GM12873 (cell line): Measurements from ENCODE around the gene IRX4.

Experiments used
- TF ChIP-seq, protein P1 (sequence below): IDR thresholded peaks from 2 replicates; pipeline ENCODE4 v1.5.1; 2012; ENCODE audit warnings: low read depth, mild to moderate bottlenecking, moderate library complexity, low read length, control low read depth; ENCODE audit not compliant: insufficient read depth; ENCODE audit errors: missing control alignments

Gene IRX4

DNA sequence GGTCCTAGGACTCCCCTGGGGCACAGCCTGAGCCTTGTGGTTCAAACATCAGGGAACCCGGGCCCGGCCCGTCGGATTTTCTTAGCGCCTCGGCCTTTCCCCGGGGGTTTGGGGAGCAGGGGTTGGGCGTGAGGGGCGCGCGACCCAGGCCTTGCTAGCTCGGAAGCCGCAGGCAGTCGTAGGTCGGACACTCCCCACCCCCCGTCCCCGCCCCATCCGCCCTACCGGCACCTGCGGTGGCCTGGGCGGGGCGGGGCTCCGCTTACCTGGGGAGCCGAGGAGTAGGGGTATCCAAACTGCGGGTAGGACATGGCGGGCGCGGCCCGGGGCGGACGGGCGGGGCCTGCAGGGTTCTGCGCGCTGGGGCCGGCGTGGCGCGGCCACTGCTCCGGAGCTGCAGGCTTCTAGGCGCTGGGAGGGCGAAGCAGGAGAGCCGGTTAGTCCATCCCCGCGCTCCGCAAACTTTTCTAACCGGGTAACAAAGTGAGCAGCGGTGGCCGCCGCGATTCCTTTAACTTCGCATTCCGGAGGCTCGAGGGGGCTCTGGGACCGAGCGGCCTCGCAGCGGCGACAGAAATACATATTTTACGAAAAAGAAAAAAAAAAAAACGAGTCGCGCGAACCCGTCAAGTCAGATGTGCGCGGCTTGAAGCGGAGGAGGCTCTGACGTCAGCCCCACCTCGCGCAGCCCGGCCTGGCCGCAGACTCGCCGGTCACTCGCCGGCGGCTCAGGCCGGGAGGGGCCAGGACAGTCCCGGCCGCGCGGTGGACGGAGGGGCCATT, at the start of gene IRX4:
Gene IRX4, minus strand, starts transcription at position 589 of the 783 bp plus-strand sequence. Its CDS starts 278 bp downstream, at position 311.
- TF ChIP-seq, protein P1, sequence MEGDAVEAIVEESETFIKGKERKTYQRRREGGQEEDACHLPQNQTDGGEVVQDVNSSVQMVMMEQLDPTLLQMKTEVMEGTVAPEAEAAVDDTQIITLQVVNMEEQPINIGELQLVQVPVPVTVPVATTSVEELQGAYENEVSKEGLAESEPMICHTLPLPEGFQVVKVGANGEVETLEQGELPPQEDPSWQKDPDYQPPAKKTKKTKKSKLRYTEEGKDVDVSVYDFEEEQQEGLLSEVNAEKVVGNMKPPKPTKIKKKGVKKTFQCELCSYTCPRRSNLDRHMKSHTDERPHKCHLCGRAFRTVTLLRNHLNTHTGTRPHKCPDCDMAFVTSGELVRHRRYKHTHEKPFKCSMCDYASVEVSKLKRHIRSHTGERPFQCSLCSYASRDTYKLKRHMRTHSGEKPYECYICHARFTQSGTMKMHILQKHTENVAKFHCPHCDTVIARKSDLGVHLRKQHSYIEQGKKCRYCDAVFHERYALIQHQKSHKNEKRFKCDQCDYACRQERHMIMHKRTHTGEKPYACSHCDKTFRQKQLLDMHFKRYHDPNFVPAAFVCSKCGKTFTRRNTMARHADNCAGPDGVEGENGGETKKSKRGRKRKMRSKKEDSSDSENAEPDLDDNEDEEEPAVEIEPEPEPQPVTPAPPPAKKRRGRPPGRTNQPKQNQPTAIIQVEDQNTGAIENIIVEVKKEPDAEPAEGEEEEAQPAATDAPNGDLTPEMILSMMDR, result no peak

DNA sequence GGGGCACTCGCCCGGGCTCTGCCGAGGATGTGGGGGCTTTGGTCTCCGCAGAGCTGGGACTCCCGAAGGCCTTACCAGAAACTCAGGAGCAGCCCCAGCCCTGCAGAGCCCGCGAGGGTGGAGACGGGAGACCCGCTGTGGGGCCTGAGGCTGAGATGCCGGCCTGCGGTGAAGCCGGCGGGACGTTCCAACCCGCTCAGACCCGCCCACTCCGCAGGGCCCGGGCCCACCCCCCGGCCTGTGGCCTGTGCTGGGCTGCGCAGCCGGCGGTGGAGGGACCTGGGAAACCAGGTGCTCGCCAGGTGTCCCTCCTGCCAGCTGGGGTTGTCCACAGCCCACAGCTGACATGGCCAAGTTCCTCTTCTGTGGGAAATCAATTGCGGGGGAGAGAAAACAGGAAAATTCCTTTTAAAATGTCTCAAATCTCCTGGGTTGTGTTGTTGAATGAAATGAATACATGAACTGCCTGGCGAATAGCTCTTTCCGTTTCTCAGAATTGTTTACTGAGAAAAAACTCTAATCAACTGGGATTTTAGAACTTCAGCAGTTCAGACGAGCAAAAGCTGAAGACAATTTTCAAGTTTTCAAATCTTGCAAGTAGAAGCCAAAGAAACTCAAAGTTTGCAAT, 49.0 kb upstream of the IRX4 start:
- TF ChIP-seq, protein P1, result no peak

DNA sequence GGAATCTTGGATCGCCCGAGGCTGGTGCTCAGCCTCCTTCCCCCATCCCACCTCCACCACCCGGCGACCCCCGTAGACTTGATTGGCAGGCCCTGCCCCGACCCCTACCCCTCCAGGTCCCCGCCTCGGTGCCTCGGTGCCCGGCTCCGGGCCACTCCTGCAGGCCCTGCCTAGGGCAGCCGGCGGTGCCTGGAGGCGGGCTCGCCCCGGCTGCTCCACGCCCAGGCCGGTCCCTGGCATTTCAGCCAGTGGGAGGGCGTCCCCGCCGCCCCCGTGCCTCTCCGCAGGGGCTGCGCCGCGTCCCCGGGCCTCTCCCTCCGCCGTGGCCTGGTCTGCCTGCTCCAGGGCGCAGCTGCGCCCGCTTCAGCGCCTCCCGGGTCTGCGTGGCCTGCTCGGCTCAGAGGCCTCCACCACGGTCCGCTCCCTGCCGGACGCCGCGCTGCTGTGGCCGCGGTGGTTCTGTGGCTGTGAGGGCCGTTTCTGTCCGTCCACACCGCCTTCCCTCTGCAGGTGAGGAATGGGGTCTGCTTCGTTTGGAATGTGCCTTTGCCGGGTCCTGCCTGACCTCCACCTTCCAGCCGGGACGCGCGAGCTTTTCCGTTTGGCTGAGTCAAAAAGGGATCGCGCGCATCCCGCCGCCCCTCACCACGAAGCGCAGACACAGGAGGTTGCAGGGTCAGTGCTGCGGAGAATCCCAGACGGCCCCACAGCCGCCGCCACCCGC, 48.3 kb upstream of the IRX4 start:
- TF ChIP-seq, protein P1, result no peak

DNA sequence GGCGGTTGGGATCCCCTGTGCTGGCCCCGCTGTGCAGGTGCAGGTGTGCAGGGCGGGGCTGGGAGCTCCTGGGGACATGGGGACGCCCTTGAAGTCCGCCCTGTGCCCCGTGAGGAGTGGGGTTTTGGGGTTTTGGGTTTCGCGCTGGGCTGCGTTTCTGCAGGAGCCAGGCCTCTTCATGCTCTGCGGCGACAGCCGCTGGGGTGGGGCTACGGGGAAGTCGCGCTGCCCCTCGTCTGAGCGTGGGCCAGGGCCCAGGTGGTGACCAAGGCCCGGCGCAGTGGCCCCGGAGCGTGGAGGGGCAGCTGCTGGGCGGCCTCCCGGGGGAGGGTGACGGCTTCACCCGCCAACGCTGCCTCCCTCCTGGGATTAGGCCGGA, 47.8 kb upstream of the IRX4 start:
- TF ChIP-seq, protein P1, result no peak

DNA sequence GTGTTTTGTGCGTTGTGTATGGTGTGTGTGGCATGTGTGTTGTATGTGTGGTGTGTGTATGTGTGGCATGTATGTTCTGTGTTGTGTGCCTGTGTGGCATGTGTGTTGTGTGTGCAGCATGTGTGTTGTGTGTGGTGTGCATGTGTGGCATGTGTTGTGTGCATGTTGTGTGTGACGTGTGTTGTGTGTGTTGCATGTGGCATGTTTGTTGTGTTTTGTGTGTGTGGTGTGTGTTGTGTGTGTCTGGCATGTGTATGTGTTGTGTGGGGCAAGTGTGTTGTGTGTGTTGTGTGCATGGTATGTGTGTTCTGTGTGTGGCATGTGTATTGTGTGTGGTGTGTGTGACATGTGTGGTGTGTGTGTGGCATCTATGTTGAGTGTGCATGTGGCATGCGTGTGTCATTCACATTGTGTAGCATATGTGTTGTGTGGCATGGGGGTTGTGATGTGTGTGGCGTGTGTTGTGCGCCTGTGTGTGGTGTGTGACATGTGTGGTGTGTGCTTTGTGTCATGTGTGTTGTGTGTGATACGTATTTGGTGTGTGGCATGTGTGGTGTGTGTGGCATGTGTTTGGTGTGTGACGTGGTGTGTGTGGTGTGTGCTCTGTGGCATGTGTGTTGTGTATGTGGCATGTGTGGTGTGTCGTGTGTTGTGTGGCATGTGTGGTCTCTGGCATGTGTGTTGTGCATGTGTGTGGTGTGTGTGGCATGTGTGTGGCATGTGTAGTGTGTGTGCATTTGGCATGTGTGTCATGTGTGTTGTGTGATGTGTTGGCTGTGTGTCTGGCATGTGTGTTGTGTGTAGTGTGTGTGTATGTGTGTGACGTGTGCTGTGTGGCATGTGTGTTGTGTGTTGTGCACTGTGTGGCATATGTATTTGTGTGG, 46.6 kb upstream of the IRX4 start:
- TF ChIP-seq, protein P1, result no peak

DNA sequence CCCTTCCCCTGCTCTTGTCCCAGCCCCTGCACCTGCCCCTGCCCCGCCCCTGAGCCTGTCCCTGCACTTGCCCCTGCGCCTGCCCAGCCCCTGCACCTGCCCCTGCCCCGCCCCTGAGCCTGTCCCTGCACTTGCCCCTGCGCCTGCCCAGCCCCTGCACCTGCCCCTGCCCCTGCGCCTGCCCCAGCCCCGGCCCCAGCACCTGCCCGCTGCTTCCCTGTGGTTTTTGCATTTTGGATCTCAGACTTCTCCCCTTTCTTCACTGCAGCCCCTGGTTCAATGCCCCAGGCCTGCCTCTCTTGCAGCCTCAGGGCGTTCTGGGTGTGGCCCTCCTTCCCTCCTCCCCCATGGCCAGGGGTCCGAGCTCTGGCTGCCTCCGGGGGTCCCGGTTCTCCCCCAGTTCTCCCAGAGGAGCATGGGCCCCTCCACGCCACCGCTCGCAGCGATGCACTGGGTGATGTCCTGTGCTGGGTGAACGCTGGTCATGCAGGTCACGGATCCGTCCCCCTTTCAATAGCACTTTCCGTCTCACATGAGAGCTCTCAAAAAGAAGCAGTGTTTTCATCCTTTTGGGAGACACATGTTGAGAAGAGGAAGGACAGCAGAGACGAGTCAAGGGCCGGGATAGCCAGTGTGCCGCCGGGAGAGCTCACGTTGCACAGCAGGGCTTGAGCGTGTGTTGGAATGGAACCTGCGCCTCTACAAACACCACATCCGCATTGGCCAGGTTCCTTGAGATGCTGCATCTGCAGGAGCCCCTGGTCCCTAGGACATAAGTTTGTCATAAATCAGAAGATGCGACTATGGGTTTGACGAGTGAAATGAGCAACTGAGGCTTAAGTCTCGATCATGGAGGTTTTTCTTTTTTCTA, 44.0 kb upstream of the IRX4 start:
- TF ChIP-seq, protein P1, result no peak
